CD4-positive, alpha-beta T cell treated with Interleukin-17A for 4 hours (primary cell): Measurements from ENCODE around the gene ZIC5.
"Not testable (repeated sequence)": the region's sequence is repeated elsewhere in the genome, so short reads cannot be mapped to it uniquely, and the experiment has no call there.

Source experiments
- DNase-seq: peaks from one replicate; pipeline ENCODE4 v3.0.0-alpha.2; 2020; ENCODE audit warnings: mixed read lengths

The ZIC5 gene

DNA sequence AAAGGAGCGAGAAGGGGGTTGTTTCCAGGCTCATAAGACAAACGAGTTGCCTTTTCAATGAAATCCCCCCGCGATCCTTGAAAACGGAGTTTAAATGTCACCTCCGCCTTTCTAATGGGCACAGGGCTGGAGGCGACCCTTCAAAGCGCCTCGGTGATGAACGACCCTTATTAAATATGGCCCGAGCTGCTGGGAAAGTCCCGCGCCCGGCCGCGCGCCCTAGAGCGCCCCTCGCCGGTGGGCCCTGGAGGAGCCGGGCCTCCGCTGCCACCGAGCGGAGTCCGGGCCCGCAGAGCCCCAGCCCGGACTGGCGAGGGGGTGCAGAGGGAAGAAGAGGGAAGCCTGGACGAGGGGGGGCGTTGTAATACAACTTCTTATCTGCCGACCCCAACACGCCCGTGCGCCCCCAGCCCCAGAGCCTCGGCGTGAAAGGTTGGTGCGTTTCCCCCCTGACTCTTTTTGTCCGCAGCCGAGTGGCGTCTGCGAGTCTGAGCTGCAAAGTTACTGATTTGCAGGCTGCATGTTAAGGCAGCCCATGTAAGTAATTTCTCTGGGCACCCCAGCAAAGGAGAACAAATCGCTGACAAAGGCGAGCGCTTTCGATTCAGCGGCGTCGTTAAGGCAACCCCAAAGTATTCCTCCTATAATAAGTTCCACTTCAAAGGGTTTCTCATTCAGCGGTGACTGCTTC lies 11.9 kb downstream of the ZIC5 start:
- DNase-seq = no peak

DNA sequence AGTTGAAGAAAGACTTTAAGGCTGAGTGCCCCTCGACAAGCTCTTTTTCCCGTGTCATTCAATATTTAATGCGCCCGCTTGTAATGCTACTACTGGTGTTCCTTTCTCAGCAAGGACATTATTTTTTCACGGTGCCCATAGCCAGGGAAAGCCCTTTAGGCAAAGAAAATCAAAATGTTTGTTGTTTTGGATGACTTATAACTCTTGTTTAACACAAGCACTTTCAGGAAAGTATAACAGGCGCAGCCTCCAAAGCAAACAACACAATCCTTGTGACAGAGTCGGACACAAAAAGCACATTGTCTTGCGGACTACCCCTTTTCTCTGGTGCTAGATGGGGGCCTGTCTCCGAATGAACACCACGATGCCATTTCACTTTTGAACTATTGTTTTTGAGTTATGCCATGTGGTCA lies 12.4 kb downstream of the ZIC5 start:
- no peak for DNase-seq

DNA sequence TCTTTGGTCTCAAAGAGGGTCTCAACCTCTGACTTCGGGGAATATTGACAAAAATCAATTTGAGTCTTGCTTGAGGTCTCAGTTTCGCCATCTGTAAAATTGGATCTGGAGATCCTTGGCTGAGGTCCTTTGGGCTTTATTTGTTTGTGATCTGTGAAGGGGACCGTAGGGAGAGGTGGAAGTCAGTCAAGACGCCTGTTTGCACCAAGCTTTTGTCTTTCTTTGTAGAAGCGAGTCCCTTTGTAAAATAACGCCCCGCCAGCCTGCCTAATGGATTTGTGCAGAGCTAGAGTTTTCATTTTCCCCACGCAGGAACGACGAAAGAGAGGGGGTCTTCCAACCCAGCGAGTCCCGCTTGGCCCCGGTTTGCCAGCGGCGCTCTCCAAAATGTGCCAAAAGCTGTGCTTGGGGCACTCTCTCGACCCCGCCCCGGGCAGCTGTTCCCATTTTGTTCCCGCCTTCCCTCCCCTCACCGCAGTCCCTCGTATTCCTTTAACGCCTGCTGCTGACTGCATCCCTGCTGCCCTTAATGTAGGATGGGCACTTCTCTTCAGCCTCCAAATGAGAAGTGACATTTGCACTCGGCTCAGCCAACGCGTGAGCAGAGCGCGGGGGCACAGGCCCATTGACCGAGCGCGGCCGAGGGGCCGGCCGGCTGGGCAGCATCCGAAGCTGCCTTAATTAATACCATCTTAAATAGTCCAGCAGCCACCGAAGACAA lies 13.0 kb downstream of the ZIC5 start:
- DNase-seq = no peak

DNA sequence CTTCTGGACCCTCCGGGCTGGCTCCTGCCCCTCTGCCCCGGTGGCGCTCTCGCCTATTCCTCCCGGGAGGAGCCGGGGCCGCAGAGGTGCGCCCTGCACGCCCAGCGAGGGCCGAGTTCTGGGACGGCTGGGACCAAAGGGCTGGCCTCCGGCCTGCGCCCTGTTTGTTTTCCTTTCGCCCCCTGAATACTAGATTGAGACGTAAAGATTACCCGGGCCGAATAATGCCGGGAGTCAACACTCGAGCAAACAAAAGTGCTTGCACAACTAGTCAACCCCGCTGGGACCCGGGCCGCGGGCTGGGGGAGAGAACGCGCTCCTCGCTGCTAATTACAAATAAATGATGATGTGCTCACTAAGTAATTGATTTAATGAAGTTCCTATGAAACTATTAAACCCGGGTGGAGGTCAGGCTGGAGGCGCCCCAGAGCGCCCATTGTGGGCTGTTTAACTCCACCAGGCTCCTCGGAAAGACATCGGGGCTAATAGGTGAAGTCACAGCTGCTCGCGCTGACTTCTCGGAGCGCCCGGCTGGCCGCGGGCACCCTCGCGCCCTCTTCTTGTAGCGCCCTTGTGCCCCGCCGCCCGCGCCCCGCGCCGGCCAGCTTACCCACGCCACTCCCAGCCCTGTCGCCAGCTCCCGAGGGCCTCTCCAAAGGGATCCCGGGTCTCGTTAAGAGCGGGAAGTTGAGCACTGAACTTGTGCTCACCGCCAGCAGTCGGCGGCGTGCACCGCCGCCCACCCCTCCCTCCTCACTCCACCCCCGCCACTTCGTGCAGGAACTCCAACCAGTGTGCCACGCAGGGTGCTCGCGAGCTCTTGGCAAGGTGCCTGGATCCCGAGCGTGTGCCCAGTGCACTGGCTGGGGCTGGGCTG lies 14.9 kb downstream of the ZIC5 start:
- no peak for DNase-seq

DNA sequence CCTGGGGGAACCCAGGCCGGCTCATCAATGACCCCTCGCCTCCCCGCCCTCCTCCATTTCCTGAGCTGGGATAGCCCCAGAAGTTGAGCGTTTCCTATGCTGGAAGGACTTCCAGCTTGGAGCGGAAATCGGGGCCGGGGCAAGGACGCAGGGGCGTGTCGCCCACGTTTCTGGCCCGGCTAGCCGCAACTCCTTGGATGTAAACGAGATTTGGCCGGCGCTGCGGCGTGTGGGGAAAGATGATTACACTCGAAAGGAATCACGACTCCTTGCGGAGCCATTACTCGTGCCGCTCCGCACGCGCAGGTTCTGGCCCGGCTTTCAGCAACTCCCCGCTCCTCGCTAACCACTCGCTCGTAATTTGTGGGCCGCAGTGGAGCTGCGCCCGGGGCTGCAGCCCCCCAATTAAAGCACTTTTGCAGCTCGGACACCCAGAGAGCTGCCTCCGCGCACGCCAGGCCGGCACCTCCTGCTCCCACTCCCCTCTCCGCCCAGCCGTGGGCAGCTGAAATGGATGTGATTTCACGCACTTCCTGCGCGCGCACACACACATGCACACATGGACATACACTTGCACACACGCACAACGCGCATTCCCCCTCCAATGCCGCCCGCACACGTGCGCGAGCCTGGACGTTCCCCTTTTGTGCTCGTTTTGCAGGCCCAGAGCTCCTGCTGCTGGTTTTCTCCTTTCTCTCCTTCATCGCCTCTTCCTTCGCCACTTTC lies 15.7 kb downstream of the ZIC5 start:
- no peak for DNase-seq

DNA sequence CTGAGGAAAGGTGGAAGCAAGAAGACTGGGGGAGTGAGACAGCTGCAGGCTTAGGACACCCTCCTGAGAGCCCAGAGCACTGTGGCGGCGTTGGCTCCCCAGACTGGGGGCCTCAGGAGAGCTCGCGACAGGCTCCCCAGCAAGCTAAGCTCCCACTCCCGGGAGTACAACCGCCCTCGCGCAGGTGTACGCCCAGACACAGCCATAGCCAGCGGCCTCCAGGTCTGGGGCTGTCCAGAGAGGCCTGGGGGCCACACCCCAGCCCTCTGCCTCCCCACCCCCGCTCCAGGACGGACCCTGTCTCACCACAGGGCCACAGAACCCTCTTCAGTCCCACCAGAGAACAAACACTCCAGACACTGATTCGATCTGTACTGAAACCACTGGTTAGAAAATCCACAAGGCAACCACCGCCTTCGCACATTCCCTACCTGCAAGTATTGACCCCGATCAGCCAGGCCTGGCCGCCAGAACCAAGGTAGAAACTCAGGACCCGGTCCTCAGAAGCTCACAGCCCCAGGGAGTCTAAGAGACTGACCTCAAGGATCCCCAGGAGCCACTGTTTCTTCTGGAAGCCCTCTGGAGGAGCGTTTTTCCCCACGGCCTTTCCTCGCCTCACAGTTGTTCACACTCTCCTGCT lies 16.3 kb downstream of the ZIC5 start:
- no peak for DNase-seq

DNA sequence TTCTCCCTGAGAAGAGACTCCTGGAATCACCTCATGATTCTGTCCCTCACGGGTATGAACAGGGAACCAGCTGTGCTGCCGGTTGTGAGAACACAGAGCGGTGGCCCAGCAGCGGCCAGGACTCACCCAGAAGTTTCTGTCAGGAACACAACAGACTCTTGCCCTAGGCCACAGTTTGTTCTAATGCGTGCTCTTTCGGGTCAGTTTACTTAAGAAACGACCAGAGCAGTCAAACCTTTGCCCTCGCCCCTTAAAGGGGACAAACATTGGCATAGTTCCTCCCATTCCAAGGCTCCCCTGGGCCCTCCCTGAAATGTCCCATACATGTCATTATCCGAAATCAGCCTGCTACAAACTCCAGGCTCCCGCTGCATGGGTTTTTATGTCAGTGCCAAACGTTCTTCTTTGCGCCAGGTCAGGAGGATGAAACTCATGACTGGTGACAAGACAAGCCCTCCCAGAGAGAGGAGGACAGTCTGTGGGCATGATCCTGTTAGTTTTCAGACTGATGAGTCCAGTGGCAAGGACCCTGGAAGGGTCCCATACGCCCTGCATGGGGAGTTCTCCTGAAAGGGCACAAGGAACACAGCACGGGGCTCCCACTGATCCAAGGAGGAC lies 18.3 kb downstream of the ZIC5 start:
- DNase-seq = no peak

DNA sequence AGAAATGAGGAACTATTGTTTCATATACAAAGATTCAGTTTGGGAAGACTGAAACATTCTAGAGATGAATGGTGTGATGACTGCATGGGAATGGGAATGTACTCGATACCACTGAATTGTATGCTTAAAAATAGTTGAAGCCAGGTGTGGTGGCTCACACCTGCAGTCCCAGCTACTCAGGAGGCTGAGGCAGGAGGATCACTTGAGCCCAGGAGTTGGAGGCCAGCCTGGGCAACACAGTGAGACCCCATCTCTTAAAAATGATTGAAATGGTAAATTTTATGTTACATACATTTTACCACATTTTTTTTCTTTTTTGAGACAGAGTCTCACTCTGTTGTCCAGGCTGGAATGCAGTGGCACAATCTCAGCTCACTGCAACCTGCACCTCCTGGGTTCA lies 19.9 kb downstream of the ZIC5 start:
- not testable (repeated sequence) for DNase-seq

DNA sequence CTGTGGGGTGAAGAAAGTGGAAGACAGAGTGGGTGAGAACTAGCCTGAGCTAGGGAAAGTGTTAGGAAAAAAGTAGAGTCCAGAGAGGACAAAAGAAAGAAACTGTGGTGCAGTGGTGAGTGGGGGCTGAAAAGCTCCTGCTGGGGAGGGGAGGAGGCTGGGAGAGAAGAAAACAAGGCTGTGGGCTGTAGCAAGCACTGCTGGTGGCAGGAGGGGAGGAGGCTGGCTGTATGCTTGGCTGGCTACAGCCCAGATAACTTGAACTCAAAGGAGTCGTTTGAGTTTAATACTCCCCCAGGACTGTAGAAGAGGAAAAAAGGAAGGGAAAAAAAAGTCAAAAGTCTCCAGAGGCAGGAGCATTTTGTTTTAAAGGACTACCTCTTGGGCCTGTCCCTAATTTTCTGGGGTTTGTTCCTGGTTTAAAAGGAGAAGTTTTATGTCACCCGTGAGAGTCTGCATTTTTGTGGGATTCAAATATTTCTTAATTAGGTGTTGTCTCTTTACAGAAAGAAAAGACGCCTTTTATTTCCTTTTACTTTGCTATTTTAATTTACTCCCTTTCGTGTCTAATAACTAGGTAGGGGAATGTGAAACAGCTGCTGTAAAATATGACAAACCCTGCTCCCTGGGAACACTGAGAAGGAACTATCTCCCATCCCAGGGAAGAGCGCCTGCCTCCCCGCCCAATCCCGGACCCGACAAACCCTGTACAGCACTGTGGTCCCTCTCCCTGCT lies 21.7 kb downstream of the ZIC5 start:
- DNase-seq = no peak

DNA sequence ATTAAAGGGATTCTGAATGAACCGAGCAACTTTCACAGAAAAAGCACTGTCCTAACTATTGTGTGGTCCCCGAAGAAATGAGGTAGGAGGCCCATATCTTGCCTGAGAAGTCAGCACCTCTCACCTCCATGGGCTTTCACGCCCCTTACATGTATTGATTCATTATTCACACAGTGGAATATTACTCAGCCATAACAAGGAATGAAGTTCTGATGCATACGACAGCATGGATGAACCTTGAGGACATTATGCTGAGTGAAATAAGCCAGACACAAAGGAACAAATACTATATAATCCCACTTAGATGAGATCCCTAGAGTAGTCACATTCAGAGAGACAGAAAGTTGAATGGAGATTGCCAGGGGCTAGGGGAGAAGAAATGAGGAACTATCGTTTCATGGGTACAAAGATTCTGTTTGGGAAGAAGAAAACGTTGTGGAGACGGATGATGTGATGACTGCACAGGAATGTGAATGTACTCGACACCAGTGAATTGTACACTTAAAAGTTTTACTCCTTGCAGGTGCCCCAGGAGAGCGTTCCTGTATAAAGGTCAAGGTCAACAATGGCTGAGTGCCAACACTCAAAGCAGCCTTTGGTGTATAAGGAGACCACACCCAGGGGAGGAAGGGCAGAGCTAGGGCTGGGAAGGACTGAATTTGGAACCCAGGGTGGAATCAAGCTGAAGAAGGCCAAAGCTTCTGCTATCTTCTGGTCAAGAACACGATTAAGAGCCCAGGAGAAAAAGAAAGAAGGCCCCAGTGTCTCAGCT lies 22.5 kb downstream of the ZIC5 start:
- no peak for DNase-seq

DNA sequence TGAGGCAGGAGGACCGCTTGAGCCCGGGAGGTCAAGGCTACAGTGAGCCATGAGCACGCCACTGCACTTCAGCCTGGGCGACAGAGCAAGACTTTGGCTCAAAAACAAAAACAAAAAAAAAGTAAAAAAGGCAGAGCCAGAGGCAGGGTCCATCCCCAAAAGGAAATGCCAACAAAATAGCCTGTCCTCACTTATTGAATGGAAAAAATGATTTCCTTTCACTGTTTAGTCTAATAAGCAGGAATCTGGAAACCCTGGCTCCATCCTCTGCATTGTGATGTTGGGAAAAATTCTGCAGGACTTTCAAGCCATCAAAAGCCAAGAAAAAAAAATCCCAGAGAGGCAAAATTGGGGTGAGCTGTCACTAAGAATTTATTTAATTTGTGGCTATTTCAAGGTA lies 23.2 kb downstream of the ZIC5 start:
- no peak for DNase-seq

DNA sequence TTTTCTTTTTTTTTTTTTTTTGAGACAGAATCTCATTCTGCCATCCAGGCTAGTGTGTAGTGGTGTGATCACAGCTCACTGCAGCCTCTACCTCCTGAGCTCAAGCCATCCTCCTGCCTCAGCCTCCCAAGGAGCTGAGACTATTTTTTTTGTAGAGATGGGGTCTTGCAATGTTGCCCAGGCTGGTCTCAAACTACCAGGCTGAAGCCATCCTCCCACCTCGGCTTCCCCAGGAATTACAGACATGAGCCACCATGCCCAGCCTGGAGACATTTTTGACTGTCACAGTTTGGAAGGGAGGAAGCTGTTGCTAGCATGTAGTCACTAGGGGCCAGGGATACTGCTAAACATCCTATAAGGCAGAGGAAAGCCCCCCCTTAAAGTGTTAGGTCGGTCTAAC lies 23.9 kb downstream of the ZIC5 start:
- no peak for DNase-seq

DNA sequence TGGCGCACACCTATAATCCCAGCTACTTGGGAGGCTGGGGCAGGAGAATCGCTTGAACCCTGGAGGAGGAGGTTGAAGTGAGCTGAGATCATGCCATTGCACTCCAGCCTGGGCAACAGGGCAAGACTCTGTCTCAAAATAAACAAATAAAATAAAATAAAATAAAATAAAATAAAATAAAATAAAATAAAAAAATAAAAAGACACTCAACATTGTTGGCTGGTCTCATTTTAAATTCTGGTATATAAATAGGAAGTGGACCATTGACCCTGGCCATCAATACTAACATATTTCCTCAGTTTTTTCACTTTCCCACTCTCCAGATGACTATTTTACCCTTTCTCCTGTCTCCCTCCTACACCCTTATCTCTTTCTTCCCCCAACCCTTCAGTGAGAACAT lies 26.1 kb downstream of the ZIC5 start:
- DNase-seq = not testable (repeated sequence)

DNA sequence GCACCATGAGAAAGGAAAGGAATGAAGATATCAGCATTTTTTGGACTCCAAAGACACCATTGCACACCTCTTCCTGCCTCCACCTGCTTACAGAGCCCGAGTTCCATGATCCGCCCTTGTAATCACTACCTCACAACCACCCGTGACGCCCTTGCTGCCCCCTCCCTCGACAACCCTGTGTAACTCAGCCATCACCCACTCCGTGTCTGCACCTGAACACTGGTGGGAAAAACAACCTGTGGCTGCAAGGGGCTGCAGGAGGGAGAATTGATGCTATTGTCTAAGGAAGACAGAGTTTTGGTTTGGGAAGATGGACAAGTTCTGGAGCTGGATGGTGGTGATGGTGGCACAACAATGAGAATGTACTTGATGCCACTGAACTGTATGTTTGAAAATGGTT lies 27.0 kb downstream of the ZIC5 start:
- no peak for DNase-seq

DNA sequence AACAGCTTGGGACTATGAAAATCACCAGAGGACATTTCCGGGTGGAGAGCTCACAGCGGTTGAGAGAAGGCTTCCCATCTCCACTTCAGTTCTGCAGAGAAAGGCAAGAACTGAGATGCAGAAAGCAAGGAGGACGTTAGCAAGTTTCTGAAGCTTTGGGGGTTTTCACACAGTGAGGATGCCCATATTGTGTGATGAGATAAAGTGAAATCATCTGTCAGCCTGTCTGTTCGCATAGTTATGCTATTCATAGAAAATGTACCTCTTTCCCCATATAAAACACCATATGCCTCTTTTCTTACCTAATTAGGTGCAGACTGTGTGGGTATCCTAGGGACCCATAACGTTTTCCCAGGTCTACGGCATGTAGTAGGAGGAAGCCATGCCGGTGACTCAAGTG lies 27.5 kb downstream of the ZIC5 start:
- no peak for DNase-seq

DNA sequence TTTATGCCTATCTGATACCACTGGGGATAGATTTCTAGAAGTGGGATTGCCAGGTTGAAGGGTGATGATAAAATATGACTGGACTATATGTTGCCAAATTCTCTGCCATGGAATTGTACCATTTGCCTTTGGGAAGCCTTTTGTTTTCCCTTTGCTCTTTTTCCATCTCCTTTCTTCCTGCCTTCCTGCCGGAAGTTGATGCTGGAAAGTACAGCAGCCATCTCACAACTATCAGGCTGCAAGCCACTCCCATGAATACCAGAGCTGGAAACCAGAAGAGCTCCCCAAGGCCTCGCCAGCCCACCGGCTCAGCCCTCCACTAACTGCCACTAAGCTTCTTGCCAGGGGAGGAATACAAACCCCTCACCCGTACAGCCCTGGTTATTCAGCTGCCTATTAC lies 29.7 kb downstream of the ZIC5 start:
- no peak for DNase-seq

DNA sequence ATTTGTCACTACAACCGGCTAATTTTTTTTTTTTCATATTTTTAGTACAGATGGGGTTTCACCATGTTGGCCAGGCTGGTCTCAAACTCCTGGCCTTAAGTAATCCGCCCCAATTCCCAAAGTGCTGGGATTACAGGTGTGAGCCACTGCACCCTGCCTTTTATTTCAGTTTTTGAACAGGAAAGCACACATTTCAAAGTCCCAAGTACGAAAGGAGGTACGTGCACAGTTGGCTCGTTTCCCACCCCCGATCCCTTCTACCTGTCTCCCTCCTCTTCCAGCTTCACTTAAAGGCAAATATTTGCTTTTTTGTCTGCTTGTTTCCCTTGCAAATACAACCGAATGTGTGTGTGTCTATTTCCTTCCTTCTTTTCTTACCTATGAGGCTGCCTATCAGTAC lies 30.5 kb downstream of the ZIC5 start:
- no peak for DNase-seq

DNA sequence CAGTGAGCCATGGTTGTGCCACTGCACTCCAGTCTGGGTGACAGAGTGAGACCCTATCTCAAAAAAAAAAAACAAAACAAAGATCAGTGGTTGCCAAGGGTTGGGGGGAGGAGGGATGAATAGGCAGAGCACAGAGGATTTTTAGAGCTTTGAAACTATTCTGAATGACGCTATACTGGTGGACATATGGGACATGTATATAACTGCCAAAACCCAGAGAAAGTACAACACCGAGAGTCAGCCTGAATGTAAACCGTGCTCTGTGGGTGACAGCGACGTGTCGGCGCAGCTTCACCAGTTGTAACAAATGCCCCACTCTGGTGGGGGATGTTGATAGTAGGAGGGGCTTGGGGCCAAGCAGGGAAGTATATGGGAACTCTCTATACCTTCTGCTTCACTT lies 32.9 kb downstream of the ZIC5 start:
- no peak for DNase-seq

DNA sequence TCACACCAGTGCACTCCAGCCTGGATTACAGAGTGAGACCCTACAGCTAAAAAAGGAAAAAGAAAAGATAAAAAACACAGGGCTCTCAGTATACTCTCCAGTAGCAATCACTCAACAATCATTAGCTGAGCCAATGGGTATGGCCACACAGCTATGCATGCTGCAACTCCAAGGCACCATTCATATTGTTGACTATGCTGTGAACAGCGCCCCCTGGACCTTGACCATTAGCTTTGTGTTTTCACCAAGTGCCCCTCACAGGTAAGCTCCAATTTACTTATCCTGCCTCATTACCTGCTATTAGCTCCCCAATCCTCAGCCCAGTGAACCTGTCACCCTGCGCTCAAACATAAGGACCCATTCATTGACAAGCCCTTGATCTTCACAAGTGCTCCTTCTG lies 35.8 kb downstream of the ZIC5 start:
- no peak for DNase-seq

DNA sequence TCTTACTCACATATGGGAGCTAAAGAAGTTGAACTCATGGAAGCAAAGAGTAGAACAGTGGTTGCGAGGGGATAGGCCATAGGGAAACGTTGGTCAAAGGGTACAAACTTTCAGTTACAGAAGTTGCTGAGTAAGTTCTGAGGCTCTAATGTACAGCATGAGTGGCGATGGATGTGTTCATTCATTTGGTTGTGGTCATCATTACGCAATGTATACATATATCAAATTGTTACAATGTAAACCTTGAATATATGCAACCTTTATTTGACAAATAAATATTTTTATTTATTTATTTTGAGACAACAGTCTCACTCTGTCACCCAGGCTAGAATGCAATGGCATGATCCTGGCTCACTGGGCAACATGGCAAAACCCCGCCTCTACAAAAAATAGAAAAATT lies 38.7 kb downstream of the ZIC5 start:
- DNase-seq = no peak

DNA sequence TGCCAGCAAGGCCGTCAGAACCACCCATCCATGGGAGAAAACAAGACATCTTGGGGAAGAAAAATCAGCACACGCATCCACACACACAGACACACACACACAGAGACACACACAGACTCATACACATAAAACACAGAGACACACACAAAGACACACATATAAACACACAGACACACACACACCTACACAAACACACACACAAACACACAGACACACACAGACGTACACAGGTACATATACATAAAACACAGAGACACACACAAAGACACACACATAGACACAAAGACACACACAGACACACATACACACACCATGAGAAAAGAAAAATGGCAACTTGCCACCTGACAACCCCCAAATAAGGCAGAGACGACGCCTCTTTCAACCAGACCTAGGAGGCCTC lies 40.6 kb downstream of the ZIC5 start:
- DNase-seq = no peak
